ENCODE measurements around the gene TNP2.
A peak's percentile ranks its signal among the peaks of the same experiment; 100 is the strongest.

Gene TNP2

GRCh38 chr16:11268921-11269375 lies at the start of gene TNP2:
Gene TNP2, minus strand, starts transcription at chr16:11269325. Its CDS starts 63 bp downstream, at chr16:11269262.
- DNase-seq = no peak

- DNase-seq = no peak
Measured at GRCh38 chr16:11318817-11319216, 49.7 kb upstream of the TNP2 start.

DNA sequence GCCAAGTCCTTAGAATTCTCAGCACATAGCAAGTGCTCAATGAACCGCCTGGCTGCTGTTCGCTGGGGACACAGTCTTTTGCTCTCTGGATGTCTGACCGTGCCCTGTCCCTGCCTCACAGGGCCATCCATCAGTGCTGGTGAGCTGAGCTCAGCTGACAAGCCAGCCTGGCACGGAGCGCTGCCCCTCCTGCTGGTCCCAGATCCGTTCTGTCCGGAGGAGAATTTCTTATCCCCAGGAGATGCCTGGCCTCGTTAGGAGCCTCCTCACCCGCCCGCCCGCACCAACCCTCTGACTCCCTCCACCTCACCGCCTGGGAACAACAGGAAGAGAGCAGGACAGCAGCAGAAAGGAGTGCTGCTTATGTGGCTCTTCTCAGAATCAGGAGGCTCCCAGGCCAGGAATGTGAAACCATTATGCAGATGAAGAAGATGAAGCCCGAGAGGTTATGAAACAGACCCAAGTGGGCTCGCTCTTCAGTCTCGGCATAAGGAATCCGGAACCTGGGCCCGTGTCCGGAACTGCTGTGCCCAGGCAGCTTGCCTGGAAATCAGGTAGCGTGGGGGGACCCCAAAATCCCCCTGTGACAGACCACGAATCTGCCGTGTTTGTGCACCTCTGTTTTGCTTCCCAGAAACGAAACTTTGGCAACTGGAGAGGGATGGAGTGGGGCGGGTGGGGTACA lies 47.3 kb upstream of the TNP2 start:
- DNase-seq = no peak

DNA sequence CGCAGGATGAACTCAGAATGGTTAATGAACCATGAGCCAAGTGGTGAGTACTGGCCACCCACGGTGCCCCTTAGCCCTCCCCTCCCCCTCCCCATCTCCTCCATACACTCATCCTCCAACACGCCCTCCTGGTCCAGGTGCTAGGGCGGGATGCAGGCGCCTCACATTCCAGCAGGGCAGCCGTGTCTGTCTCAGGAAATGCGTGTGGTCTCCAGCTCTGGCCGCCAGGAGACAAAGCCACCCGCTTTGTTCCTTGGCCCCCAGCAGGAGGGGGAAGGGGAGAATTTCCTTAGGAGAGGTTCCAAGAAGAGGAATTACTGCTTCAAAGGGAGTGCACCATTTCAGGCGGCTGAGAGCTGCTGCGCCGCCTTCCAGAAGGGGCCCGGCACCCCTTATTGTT lies 46.4 kb upstream of the TNP2 start:
- DNase-seq = no peak

GRCh38 chr16:11314309-11314894 lies 45.3 kb upstream of the TNP2 start:
- DNase-seq = no peak

- no peak for DNase-seq
Measured at GRCh38 chr16:11313493-11314308, 44.6 kb upstream of the TNP2 start.

DNA sequence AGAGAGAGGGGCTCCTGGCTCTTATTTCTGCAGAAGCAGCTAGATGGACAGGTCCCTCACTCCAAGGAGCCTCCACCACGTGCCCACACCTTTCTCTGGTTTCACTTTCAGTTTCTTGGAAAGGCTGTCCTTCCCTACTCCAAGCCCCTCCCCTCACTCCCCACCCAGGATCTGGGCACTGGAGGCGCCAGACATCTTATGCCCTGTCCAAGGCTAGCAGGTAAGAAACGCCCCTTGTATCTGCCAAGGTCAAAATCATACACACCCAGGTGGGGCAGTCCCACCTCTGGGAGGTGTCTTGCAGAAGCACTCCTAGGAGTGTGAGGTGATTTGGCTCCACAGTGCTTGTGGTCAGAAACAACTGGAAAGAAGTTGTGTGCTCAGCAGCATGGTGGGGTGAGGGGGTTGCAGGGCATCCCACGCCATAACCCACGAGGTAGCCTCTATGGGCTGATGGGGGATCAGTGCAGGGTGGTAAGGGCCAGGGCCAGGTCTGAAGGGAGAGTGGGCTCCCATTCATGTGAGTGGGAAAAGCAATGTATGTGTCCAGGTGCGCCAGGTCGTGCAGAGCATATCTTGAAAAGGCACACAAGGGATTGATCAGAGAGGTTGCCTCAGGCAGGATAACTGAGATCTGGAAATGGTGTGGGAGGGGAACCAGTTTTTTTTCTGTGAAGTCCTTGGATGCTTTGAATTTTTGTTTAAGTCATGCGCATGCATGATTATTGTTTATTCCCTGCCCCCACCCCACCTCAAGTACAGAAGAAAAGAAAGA lies 43.8 kb upstream of the TNP2 start:
- peak; percentile 93 for DNase-seq

DNA sequence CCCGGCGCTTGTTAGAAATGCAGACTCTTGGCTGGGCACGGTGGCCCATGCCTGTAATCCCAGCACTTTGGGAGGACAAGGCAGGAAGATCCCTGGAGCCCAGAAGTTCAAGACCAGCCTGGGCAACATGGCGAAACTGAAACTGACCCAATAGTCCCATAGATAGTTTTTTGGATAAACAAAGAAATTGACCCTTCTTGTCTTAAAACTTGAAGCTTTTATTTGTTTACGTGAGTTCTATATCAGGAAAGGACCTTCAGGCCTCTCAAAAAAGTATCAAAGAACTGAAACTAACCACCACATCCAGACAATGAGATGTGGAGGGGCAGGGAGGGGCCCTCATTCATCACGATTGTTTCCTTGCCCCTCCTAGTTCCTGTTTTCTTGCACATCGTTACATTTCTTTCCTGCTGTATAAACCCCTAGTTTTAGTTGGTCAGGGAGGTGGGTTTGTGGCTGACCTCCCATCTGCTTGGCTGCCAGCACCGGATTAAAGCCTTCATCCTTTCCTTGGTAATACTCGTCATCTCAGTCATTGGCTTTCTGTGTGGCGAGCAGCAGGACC lies 42.0 kb upstream of the TNP2 start:
- peak; percentile 84 for DNase-seq

- DNase-seq = no peak
Measured at GRCh38 chr16:11310634-11310977, 41.5 kb upstream of the TNP2 start.

DNA sequence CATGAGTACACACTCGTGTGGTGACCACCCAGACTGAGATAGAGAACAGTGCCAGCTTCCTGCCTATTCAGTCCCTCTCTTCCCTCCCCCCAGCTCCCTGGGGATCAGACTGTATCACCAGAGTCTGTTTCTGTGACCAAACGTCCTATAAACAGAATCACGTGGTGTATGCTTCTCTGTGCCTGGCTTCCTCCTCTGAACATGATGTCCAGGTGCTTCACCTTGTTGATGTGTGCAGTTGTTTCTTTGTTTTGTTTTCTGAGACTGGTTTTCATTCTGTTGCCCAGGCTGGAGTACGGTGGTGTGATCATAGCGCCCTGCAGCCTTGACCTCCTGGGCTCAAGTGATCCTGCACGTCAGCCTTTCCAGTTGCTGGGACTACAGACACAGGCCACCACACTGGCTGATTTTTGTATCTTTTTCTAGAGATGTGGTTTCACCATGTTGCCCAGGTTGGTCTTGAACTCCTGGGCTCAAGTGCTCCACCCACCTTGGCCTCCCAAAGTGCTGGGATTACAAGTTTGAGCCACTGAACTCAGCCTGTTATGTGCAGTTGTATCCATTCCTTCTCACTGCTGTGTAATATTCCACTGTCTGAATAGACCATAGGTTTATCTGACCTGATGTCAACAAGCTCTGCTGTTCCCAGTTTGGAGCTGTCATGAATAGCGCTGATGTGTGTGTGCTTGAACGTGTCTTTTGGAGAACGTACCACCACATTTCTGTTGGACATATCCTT lies 40.9 kb upstream of the TNP2 start:
- DNase-seq = peak; percentile 12

DNA sequence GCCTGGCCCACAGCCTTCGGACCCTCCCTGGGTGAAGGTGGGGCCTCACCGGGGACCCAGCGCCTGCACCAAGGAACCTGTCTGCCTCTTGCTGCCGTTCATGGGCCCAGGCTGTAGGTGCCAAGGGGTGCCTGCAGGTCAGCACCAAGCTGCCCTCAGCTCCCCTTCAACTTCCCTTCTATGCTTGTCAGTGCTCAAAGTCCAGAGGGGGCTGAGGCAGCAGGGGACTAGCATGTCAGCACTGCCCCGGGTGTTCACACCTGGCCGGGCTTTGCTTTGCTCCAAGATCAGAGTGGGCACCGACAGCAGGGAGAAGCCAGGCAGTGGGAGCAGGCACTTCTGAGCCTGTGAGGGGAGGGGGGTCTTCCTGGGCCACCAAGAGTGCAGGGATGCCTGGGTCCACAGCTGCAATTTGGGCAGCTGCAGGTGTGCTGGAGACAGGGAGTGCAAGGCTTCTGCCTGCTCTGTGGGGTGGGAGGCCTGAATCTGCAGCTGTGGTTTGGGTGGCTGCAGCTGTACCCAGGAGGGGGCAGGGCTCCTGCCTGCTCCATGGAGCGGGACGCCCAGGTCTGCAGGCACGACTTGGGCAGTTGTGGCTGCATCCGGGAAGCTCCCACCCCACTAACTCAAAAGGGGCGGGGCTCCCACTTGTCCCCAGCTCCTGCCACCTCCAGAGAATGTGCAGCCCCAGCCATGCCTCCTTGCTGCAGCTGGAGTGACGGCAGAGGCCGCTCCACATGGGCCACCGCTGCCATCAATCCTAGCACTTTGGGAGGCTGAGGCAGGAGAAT lies 39.6 kb upstream of the TNP2 start:
- no peak for DNase-seq

- DNase-seq = no peak
Measured at GRCh38 chr16:11307639-11308492, 38.7 kb upstream of the TNP2 start.

- peak; percentile 47 for DNase-seq
Measured at GRCh38 chr16:11306997-11307638, 38.0 kb upstream of the TNP2 start.

DNA sequence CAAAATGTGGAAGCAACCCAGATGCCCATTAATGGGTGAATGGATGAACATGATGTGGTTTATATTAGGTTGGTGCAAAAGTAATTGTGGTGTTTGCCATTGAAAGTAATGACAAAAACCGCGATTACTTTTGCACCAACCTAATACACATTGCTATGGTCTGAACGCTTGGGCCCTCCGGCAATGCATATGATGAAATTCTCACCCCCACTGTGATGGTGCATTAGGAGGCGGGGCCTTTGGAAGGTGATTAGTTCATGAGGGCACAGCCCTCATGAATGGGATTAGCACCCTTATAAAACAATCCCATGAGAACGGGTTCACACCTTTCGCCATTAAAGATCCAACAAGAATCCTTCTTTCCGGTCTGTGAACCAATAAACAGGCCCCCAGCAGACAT lies 37.3 kb upstream of the TNP2 start:
- DNase-seq = no peak

DNA sequence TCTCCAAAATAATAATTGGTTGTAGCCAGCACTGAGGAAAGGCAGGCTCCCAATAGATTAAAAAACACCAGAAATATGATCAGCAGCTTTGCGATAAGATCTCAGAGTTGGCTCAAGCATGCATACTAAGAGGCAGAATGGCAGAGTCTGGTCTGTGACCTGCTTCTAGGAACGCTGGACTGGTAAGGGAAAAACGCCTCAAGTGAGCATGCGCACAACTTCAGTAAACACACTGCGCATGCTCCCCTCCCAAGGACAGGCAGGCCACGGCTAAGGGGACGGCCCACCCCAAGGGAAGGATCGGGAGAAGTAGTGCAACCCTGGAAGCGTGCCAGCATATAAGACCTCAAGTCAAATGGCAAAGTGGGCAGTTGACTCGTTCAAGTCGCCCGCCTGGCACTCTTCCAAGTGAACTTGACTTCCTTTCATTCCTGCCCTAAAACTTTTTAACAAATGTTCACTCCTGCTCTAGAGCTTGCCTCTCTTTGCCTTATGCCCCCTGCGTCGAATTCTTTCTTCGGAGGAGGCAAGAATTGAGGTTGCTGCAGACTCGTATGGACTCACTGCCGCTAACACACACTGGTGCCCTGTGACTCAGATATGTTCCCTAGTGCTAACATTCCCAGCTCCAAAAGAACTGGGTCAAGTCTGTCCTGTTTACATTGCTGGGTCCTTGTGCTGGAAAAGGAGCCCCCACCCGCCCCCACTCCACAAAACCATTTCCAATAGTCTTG lies 34.4 kb upstream of the TNP2 start:
- no peak for DNase-seq

GRCh38 chr16:11302977-11303376 lies 33.9 kb upstream of the TNP2 start:
- no peak for DNase-seq

DNA sequence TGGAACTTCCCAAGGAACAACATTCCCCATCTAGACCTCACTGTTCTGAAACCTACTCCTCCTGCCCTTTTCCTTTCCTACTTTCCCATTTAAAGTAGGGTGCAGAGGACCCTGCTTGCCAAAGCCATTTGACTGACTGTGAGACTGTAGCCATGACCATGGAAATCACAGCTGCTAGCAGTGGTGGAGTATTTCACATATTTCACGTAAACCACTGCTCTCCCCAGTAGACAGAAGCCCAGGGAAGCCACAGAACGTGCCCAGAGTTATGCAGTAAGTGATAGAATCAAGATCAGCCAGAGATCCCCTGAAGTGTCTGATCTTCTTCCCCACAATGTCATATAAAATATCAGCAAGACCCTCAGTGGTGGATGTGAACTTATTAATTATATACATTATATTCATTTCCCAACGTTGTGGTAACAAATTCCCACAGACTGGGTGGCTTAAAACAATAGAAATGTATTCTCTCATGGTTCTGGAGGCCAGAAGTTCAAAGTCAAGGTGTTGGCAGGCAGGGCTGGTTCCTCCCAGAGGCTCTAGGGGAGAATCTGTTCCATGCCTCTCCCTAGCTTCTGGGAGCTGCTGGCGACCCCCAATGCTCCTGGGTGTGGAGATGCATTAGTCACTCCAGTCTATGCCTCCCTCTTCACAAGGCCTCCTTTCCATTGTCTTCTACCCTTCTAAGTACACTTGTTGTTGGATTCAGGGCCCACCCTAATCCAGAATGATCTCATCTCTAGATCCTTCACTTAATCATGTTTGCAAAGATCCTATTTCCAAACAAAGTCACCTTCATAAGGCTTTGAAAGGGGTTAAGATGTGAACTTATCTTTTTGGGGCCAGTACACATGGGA lies 32.7 kb upstream of the TNP2 start:
- no peak for DNase-seq

DNA sequence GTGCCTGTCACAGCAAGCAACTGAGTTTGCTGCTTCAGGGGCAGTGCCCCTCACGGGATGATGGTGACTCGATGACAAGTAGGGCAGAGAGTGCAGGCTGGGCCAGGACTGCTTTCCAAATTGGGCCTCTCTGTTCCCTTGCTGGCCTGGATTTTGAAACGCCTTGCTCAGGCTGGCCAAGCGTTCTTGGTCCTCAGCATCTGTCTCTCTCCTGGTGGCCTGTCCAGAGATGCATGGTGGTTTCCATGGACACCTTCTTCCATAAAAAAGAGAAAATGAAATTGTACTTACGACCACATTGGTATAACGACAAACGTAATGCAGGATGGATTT lies 31.4 kb upstream of the TNP2 start:
- no peak for DNase-seq
